ENCODE results near the gene DEFB119.
"Not testable (repeated sequence)": the region's sequence is repeated elsewhere in the genome, so short reads cannot be mapped to it uniquely, and the experiment has no call there.

Gene DEFB119

GRCh38 chr20:31390490-31390889 lies at the start of gene DEFB119:
Gene DEFB119 (minus strand): TSS chr20:31390590. CDS start chr20:31390483, 107 bp downstream.
- DNase-seq = no peak

GRCh38 chr20:31430568-31431115 lies 40.3 kb upstream of the DEFB119 start:
- DNase-seq = no peak

GRCh38 chr20:31427576-31427975 lies 37.2 kb upstream of the DEFB119 start:
- DNase-seq = not testable (repeated sequence)

GRCh38 chr20:31426891-31427551 lies 36.6 kb upstream of the DEFB119 start:
- not testable (repeated sequence) for DNase-seq

GRCh38 chr20:31425797-31426196 lies 35.4 kb upstream of the DEFB119 start:
- no peak for DNase-seq

- no peak for DNase-seq
These were observed 27.9 kb upstream of the DEFB119 start for GRCh38 chr20:31418307-31418706.

- no peak for DNase-seq
These were observed 25.3 kb upstream of the DEFB119 start for GRCh38 chr20:31415653-31416052.

GRCh38 chr20:31414381-31414780 lies 24.0 kb upstream of the DEFB119 start:
- DNase-seq = no peak

GRCh38 chr20:31410011-31410410 lies 19.6 kb upstream of the DEFB119 start:
- DNase-seq = no peak

- no peak for DNase-seq
These were observed 15.7 kb upstream of the DEFB119 start, which contains the start of gene DEFB121 for GRCh38 chr20:31406115-31406514. Gene DEFB121 (minus strand): TSS chr20:31406215. CDS start chr20:31406152, 63 bp downstream.

GRCh38 chr20:31403886-31404285 lies 13.5 kb upstream of the DEFB119 start:
- no peak for DNase-seq

- no peak for DNase-seq
These were observed 4.5 kb upstream of the DEFB119 start for GRCh38 chr20:31394900-31395299.

GRCh38 chr20:31392836-31393235 lies 2.4 kb upstream of the DEFB119 start:
- no peak for DNase-seq

- DNase-seq = no peak
These were observed 16.0 kb downstream of the DEFB119 start for GRCh38 chr20:31374346-31374745.

GRCh38 chr20:31368301-31368700 lies 22.1 kb downstream of the DEFB119 start, which contains the start of gene DEFB118:
Gene DEFB118 (plus strand): TSS chr20:31368601. CDS start chr20:31368651, 50 bp downstream.
- DNase-seq = no peak

- not testable (repeated sequence) for DNase-seq
These were observed 26.1 kb downstream of the DEFB119 start for GRCh38 chr20:31364272-31364671.

GRCh38 chr20:31363295-31363694 lies 27.1 kb downstream of the DEFB119 start:
- no peak for DNase-seq

- DNase-seq = no peak
These were observed 34.4 kb downstream of the DEFB119 start for GRCh38 chr20:31355981-31356380.

- DNase-seq = no peak
These were observed 48.9 kb downstream of the DEFB119 start for GRCh38 chr20:31341470-31341869.

GRCh38 chr20:31330893-31331292 lies 59.5 kb downstream of the DEFB119 start:
- DNase-seq = no peak
